ENCODE measurements around the gene ING5. TPM values are rescaled to one million over a fixed set of nuclear protein-coding genes. Genes with fewer than 3 reads are reported as not detected.
A peak's percentile ranks its signal among the peaks of the same experiment; 100 is the strongest.

ING5 gene
- total RNA-seq, 1 donor from 2014 or later = 16.5 TPM

DNA sequence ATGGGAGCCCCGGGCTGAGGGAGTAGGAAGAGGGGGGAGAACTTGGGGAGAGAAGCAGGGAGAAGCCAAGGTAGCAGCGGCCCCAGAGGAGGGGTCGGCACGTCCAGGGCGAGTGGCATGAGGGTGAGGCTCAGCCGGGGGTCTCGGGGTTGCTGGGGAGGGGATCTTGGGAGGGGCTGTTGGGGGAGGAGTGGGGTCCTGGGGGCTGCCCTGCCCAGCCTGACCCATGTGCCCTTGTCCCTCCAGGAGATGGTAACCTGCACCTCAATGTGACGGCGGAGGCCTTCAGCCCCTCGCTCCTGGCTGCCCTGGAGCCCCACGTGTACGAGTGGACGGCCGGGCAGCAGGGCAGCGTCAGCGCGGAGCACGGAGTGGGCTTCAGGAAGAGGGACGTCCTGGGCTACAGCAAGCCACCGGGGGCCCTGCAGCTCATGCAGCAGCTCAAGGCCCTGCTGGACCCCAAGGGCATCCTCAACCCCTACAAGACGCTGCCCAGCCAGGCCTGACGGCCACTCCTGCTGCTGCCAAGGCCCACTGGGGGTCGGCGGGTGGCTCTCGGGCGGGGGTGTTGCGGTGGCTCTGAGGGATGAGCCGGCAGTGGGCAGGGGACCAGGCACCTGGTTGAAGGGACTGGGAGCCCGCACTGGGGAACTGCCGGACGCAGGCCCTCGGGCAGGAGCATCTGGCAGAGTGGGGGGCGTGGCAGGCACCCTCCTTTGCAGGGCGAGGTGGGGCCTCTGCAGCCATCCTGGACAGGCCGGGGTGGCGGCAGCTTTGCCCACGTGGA is 65.8 kb downstream of the ING5 start:
- peak; percentile 64 for DNase-seq (ENCODE audit: missing footprints)
- intact Hi-C loops (cut with DNase I) = no loop called here
- no peak for ATAC-seq

DNA sequence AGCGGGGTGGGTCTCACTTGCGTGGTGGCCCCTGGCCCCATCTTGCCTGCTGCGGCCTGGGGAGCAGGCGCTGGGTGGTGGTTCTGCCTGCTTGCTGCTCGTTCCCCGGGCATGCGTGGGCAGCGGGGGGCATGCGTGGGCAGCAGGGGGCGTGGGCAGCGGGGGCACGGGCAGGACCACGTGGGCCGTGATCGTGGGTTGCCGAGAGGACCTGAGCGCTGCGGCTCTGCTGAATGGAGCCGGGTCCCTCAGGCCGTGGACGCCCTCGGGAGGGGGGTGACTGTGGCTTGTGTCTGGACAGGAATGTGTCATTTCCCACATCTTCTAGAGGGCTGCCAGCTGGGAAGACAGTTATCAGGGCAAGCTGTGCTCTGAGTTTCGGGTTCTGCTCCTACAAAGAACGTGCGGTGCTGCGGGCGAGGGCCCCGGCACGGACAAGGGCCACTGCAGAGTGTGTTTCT is 66.4 kb downstream of the ING5 start:
- intact Hi-C loops (cut with DNase I) = no loop called here
- ATAC-seq (no peak), DNase-seq (ENCODE audit: missing footprints) (peak; percentile 42)

DNA sequence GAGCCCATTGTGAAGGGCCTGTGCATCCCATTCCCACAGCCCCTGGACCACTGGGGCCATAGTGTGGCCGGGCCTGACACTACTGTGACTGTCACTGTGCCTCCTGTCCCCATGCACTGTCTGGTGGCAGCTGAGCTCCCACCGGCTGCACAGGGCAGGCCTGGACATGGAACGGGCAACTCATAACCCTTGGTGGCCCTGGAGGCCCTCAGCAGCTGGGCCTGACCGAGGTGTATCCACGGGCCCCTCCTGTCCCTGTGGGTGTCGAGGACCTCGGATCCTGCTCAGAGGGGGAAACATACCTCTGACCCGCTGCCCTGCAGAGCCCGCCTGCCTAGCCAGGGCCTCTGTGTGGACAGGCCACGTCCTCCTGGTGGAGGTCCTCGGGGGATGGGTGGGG is 67.0 kb downstream of the ING5 start:
- DNase-seq (ENCODE audit: missing footprints) = peak; percentile 61
- no peak for ATAC-seq
- intact Hi-C loops (cut with DNase I) = no loop called here

DNA sequence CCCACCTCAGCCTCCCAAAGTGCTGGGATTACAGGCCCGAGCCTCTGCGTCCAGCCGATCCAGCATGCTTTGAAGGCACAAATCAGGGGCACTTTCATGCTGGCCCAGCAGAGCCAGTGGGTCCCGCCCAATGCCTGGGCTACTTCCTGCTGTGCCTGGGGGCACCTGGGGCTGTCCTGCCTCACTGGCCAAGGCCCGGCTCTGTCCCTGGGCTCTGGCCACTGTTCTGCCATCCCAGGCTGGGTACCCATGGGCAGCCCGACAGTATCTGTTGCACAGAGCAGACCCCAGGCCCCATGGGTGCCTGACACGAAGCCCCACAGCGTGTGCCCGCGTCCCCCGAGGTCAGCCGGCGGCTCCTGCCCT is 68.0 kb downstream of the ING5 start:
- no peak for DNase-seq (ENCODE audit: missing footprints)
- intact Hi-C loops (cut with DNase I) = no loop called here
- ATAC-seq = no peak

DNA sequence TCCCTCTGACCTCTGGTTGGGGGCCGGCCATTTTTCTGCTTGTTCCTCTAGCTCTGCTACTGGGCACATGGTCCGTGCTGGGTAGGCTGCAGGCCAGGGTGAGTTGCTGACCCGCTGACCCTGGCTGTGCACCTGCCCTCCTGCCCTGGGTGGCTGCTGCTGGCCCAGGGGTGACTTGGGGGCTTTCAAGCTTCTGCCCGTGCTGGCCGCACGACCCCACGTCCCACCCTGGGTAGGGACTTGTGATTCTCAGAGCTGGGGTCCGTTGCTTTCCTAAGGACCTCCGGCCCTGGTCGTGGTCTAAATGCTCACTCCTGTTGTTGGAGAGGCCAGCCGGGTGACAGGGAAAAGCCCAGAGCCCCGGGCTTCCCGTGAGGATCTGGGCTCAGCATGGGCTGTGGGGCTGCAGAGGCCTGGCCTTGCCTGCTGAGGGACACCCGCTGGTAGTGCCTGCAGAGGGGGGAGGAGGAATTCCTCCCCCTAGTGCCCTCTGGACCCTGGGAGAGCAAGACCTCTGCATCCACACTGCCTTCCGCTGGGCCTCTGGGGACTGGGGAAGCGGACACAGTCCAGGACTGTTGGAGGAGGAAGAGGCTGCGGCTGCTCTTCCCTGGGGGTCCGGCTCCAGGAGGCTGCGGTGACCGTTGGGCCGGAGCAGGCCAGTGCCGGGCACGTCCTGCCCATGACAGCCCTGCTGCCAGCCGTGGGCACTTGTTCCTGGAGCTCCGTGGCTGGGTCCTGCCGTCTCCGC is 68.5 kb downstream of the ING5 start:
- DNase-seq (ENCODE audit: missing footprints) = peak; percentile 55

DNA sequence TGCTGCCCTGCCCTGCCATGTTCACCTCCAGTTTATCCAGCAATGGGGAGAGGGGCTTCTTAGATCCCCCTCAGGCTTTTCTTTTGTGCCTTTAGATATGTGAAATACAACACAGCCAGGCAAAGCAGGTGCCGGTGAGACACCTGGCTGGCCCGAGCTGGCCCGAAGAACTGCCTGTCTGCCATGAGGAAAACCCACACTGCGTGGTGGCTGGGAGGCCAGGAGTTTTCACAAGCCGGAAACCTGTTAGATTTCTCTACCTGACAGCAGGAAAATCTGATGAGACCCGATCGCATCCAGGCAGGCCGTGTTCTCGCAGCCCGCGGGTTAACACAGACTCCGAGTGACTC is 69.1 kb downstream of the ING5 start:
- intact Hi-C loops (cut with DNase I) = no loop called here
- no peak for ATAC-seq

More for the DNA sequence above, 68.5 kb downstream of the ING5 start:
- intact Hi-C loops (cut with DNase I) = no loop called here
- no peak for ATAC-seq

DNA sequence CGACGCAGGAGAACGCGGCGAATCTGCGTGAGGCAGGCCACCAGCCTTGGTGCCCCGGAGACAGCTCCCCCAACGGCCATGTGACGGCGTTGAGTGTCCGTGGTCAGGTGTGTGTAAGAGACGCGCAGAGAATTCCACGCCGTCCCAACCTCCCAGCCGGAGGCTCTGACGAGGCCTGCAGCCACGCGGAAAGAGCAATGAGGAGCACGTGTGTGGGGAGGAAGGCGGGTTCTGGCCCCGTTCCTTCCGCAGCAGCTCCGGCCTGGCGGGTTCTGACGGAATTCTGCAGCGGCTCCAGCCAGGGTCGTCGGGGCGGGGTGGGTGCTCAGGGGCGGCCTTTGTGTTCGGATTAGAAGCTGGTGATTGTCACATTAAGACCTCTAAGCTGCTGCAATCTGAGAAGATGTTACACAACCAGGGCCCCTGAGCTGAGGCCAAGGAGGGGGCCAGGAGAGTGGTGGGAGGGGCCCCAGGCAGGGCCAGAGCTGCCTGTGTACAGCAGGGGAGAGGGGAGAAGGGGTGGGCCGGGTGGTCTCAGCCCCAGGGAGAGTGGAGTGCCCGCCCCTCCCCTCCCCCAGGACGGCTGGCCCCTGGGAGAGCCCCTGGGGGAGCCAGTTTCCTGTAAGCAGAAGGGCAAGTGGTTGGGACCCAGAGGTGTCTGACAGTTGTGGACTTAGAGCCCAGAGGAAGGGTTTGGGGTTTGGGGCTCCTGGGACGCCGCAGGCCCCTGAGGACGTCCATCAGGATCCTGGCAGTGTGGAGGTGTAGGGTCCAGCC is 69.6 kb downstream of the ING5 start:
- ATAC-seq = peak; percentile 37
- intact Hi-C loops (cut with DNase I) = no loop called here
- peak; percentile 65 for DNase-seq (ENCODE audit: missing footprints)

More for the DNA sequence above, 69.1 kb downstream of the ING5 start:
- DNase-seq (ENCODE audit: missing footprints) = no peak

DNA sequence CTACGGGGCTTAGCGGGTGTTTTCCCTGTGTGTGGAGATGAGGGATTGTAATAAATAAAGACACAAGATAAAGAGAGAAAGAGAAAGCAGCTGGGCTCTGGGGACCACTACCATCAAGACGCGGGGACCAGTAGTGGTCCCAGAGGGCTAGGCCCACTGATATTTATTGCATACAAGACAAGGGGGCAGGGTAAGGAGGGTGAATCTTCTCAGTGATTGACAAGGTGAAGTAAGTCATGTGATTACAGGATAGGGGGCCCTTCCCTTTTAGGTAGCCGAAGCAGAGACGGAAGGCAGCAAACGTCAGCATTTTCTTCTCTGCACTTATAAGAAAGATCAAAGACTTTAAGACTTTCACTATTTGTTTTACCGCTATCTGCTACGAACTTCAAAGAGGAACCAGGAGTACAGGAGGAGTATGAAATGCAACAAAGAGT is 70.2 kb downstream of the ING5 start:
- ATAC-seq (no peak), DNase-seq (ENCODE audit: missing footprints) (peak; percentile 22)
- intact Hi-C loops (cut with DNase I) = no loop called here

DNA sequence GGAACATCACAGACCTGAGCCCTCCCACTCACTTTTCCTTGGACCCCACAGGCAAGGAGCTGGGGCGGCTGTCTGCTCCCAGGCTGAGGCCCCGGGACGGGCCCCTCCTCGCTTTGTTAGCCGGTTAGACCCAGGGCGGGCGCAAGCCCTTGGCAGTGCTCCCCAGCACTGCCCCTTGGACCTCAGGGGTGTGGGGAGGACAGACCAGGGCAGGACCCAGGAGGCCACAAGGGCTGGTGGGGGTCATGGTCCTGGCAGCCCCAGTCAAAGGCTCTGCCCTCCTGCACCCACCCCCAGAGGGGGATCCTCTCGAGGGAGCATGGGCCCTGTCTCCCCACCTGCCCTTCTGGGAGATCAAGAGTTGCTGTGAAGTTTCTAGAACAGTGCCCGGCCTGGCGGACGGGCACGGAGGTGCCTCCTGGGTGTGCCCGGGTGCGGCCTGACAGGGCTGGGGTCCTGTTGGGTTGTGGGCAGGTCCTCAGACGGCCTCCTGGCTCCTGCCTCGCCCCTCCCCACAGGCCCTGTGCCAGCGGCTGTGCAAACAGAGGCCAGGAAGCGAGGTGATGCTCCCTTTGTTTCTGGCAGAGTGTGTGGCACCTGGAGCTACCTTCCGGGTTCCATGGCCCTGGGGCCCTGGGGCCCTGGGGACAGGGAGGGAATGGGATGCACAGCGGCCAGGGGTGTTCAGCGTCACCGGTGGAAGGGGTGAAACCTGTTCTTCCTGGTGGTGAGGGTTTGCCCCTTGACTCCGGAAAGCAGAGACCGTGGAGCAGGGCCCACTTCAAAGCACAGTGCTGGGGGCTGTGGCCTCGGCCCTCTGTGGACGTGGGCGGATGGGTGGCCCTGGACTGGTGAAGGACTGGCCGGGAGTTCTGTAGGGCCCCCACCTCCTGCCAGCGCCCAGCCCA is 71.9 kb downstream of the ING5 start:
- DNase-seq (ENCODE audit: missing footprints) = peak; percentile 22
- intact Hi-C loops (cut with DNase I) = no loop called here
- ATAC-seq = no peak

DNA sequence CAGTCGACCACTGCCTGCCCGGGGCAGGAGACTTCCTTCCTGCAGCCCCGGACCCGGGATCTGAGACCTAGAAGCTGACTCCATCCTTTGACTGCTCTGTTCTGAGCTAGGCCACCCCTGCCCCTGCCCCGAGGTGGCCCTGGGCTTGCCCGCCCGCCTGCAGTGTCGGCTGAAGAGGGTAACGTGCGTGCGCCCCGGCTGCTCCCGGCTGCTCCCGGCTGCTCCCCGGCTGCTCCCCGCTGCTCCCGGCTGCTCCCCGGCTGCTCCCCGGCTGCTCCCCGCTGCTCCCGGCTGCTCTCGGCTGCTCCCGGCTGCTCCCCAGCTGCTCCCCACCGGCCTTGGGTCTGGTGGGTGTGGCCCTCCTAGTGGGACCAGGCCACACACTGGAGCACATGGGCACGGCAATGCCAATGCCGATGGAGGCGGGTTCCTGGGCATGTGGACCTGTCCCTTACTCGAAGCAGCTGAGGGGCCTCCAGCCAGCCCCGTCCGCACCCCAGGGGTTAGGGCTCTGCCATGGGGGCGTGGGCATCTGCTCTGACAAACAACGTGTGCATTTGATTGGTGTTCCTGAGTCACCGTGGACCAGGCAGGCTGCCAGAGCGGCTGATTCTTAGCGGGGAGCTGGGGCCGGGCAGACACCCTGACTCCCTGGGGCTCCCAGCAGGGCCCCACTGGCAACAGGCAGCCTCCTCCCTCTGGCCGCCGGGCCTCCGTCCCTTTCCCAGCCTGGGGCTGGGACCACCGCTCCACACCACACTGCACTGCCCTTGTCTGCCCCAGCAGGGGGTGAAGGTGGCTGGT is 72.8 kb downstream of the ING5 start:
- no peak for ATAC-seq
- intact Hi-C loops (cut with DNase I) = no loop called here
- DNase-seq (ENCODE audit: missing footprints) = peak; percentile 48

DNA sequence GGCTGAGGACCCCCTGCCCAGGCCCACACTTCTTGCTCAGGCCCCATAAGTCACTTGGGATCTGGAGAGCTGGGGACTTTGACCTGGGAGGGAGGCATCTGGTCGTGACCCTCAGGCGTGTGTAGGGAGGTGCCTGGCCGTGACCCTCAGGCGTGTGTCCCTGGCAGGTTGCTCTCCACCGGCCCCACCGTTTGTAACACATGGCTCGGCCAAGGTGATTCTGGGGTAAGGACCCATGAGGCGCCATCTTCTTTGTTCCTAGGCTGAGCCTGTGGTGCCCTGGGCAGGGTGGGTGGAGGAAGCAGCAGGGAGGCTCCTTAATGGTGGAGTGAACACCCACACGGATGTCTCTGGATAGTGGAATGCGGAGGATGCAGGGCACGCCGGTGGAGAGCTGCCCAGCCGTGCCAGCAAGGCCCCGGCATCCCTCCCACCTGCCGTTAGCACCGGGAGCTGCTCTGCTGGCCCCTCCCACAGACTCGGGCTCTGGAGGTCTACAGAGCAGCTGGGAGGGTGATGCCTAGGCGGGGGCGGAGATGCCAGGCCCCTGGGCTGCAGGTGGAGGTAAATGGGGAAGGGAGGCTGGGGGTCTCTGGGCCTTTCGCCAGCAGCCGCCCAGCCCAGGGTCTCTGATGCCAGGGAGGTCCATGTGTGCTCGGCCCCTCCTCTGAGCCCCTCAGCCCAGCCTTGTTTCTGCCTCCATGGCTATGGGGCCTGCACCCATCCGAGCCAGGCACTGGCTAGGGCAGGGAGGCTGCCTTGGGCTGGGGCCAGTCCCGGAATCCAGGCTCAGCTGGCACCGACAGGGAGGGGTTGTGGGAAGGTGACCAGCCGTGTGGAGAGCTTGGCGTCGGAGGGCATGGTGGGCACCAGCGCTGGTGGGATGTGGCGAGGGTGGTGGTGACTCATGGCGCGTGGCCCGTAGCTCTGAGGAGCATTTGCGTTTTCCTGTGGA is 73.7 kb downstream of the ING5 start:
- DNase-seq (ENCODE audit: missing footprints) (peak; percentile 65), ATAC-seq (no peak)
- intact Hi-C loops (cut with DNase I) = no loop called here

DNA sequence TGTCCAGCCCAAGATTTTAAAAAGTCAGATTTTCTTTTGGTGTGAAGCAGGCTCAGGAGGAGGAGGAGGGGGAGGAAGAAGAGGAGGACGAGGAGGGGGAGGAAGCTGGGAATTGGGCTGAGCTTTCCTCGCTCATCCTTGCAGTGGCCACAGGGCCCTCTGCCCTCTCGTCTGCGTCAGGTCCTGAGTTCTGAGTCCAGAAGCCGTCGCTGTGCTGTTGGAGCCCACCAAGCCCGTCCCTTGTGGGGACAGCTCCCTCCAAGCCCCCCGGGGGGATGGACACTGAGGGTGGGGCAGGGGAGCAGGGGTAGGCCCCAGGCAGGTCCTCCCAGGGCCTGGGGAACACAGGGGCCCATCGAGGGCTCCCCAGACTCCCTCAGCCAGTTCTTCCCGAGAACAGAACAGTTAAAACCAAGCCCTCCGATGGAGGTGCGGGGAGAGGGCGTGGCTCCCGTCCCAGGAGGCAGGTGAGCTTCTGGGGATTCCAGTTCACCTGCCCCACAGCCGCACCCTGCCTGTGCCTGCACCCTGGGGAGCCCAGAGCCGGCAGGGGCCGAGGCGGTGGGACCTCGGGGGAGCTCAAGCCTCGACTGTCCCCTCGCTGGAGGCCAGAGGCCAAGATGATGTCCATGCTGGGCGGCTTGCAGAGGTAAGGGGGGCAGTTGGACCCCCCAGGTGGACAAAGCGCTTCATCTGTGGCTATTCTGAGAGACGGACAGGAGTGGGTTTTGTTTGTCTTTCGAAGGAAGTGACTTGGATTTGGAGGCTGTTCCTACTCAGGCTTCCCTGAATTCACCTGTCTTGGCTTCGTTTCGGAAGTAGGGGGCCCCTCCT is 74.7 kb downstream of the ING5 start, which contains the start of gene GAL3ST2:
TSS of gene GAL3ST2 (plus strand) at position 487 of the 834 bp plus-strand sequence. CDS start at position 621, 134 bp downstream.
- DNase-seq (ENCODE audit: missing footprints) (no peak), ATAC-seq (no peak)
- intact Hi-C loops (cut with DNase I) = no loop called here

DNA sequence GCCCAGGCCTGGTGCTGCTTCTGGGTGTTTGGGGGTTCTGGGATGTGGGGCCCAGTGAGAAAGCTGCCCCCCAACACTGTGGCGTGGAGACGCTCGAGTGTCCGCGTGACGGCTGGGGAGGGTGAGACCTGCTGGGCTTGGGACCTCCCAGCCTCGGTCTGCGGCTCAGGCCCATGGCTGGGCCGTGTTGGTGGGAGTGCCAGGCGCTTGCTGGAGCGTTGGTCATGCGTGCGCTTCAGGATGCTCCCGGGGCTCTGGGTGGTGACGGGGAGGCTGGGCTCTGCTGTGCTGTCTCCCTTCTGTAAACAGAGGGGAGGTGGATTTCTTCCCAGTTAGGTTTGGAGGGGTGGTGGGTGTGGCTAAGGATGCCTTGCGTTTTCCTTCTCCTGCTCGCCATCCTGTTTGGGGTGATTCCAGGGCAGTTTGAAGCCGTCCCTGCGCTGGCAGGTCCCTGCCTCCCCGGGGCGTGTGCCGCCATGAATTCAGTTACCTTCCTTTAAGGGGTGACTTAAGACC is 75.4 kb downstream of the ING5 start:
- no peak for ATAC-seq
- DNase-seq (ENCODE audit: missing footprints) = no peak
- intact Hi-C loops (cut with DNase I) = no loop called here

DNA sequence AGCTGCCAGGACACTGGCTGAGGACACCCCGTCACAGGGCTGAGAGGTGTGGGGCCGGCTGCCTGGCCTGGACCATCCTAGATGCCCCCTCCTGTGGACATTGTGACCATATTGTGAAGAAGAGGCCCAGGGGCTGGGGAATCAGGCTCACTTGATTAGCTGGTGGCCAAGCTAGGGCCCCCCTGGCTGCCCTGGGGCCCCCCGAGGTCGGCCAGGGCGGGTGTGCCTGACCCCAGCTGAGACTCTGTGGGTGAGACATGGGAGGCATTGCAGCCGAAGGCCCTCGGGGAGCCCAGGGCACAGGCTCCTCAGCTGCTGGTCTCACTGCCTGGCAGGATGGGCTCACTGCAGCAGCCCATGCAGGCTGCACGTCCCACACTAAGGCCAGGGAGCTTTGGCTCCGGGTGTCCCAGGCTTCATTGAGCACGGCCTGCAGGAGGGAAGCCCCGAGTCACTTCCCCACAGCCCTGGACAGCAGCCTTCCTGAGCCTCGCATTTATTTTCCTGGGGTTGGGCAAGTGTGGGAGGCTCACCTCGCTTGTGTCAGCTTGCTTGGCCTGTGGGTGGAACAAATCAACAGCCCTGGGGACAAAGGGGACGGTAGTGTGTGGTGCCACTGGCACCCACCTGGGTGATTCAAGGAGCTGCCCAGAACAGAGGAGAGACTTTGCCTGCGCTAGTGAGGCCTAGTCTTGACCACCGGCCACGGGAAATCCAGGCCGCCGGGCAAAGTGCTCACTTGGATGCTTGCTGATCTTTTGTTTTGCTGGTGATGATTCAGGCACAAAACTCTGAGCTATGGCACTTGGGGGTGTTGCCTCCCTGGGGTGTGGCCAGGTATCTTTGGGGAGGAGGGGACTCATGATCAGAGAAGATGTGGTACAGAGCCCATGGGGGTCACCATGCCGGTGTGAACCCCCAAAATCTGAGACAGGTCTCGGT is 76.1 kb downstream of the ING5 start:
- DNase-seq (ENCODE audit: missing footprints) = no peak
- intact Hi-C loops (cut with DNase I) = no loop called here
- ATAC-seq = no peak
